ENCODE results near the gene PPP3CA. TPM values are rescaled to one million over a fixed set of nuclear protein-coding genes. Genes with fewer than 3 reads are reported as not detected.

PPP3CA gene
- total and polyA plus RNA-seq, 2 experiments from 2014 or later, result 27.0 to 45.2 TPM

GRCh38 chr4:101295691-101296090 is 51.6 kb downstream of the PPP3CA start:
- DNase-seq (ENCODE audit: low spot score) (no peak), ATAC-seq (no peak)
- H3K27ac Mint-ChIP-seq, result no peak overlapping the region
- no peaks in the 10 kb centered on the region for H3K9me3 Mint-ChIP-seq
- Histone ChIP-seq H3K4me2 (no peak overlapping the region), H3F3A (replicated peaks; ENCODE audit: low read depth) (no peaks in the 10 kb centered on the region), H3K79me2 (replicated peaks; ENCODE audit: insufficient read depth) (peaks cover 21% of the 10 kb centered on the region; the same call in 1 of the 2 replicates), H2AFZ (no peak overlapping the region), H3K4me1 (ENCODE audit: insufficient read depth) (no peaks in the 10 kb centered on the region), H3K4me3 (no peak overlapping the region), H3K9me2 (ENCODE audit: insufficient read depth) (peaks cover 4% of the 10 kb centered on the region; the same call in 1 of the 2 replicates), H3K27ac (ENCODE audit: low read depth) (no peak overlapping the region), H4K20me1 (replicated peaks; ENCODE audit: insufficient read depth) (no peaks in the 10 kb centered on the region; the same call in 1 of the 2 replicates), H3K36me3 (ENCODE audit: insufficient read depth) (no peaks in the 10 kb centered on the region), H3K27me3 (ENCODE audit: insufficient read depth) (no peaks in the 10 kb centered on the region)
- H3K27me3 Mint-ChIP-seq (ENCODE audit: insufficient read depth, low read depth, poor library complexity), result peaks cover 4% of the 10 kb centered on the region
- H3K4me1 Mint-ChIP-seq, result peaks cover 13% of the 10 kb centered on the region
- no peak overlapping the region for H3K4me3 Mint-ChIP-seq
- H3K36me3 Mint-ChIP-seq (ENCODE audit: low read depth), result no peaks in the 10 kb centered on the region; the same call in 2 of the 3 replicates
- no peak for TF ChIP-seq ZNF331 (CRISPR knock-in tag; IDR thresholded peaks at IDR 0.05; ENCODE audit: low read depth)
- TF ChIP-seq CTCF (conservative IDR thresholded peaks at IDR 0.05; ENCODE audit: low read depth in 2 of 2), result no peak
- TF ChIP-seq STAT1 (IDR thresholded peaks at IDR 0.05; ENCODE audit: unreplicated experiment), result no peak
- TF ChIP-seq EZH2 (IDR thresholded peaks at IDR 0.05; ENCODE audit: low read depth, unreplicated experiment), result no peak
- TF ChIP-seq, protein P1, sequence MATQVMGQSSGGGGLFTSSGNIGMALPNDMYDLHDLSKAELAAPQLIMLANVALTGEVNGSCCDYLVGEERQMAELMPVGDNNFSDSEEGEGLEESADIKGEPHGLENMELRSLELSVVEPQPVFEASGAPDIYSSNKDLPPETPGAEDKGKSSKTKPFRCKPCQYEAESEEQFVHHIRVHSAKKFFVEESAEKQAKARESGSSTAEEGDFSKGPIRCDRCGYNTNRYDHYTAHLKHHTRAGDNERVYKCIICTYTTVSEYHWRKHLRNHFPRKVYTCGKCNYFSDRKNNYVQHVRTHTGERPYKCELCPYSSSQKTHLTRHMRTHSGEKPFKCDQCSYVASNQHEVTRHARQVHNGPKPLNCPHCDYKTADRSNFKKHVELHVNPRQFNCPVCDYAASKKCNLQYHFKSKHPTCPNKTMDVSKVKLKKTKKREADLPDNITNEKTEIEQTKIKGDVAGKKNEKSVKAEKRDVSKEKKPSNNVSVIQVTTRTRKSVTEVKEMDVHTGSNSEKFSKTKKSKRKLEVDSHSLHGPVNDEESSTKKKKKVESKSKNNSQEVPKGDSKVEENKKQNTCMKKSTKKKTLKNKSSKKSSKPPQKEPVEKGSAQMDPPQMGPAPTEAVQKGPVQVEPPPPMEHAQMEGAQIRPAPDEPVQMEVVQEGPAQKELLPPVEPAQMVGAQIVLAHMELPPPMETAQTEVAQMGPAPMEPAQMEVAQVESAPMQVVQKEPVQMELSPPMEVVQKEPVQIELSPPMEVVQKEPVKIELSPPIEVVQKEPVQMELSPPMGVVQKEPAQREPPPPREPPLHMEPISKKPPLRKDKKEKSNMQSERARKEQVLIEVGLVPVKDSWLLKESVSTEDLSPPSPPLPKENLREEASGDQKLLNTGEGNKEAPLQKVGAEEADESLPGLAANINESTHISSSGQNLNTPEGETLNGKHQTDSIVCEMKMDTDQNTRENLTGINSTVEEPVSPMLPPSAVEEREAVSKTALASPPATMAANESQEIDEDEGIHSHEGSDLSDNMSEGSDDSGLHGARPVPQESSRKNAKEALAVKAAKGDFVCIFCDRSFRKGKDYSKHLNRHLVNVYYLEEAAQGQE (IDR thresholded peaks at IDR 0.05; ENCODE audit: unreplicated experiment), result no peak
- TF ChIP-seq CREB1 (CRISPR knock-in tag; IDR thresholded peaks at IDR 0.05; ENCODE audit: low read depth), result no peak
- TF ChIP-seq NANOG (IDR thresholded peaks at IDR 0.05; ENCODE audit: borderline replicate concordance), result no peak
- TF ChIP-seq JUNB (IDR thresholded peaks at IDR 0.05; ENCODE audit: unreplicated experiment), result no peak
- TF ChIP-seq ETS1 (IDR thresholded peaks at IDR 0.05), result no peak
- TF ChIP-seq EZH2phosphoT487 (IDR thresholded peaks at IDR 0.05; ENCODE audit: unreplicated experiment), result no peak
- TF ChIP-seq ZNF114 (CRISPR knock-in tag; IDR thresholded peaks at IDR 0.05), result no peak
- TF ChIP-seq POLR2AphosphoS5 (IDR thresholded peaks at IDR 0.05; ENCODE audit: low read depth), result no peak
- TF ChIP-seq ZNF462 (CRISPR knock-in tag; IDR thresholded peaks at IDR 0.05), result no peak
